Neural progenitor cell (in vitro differentiated cells): ENCODE measurements around the gene CDH13. TPM values are rescaled to one million over a fixed set of nuclear protein-coding genes. Genes with fewer than 3 reads are reported as not detected.

Experiments
- DNase-seq: peaks from one replicate; pipeline ENCODE4 v3.0.0-alpha.2; 2016; ENCODE audit warnings: low spot score
- H2AFZ ChIP-seq: fragments of 200-600 bp; sonication (generic); replicated peaks from 2 replicates; pipeline ENCODE4 v1.6.1; 2016; ENCODE audit warnings: antibody characterized with exemption
- H3F3A ChIP-seq: fragments of 200-600 bp; sonication (generic); 2 replicates; pipeline ENCODE4 v1.6.1; 2016; ENCODE audit warnings: antibody characterized with exemption, low read depth
- H3K27ac ChIP-seq: fragments of 200-600 bp; sonication (generic); 2 replicates; pipeline ENCODE4 v1.5.1; 2016; ENCODE audit warnings: mild to moderate bottlenecking
- H3K27me3 ChIP-seq: fragments of 200-600 bp; sonication (generic); 2 replicates; pipeline ENCODE4 v1.6.1; 2016; ENCODE audit warnings: mild to moderate bottlenecking, moderate library complexity
- H3K36me3 ChIP-seq: fragments of 200-600 bp; sonication (generic); 2 replicates; pipeline ENCODE4 v1.5.1; 2016
- H3K4me1 ChIP-seq: fragments of 200-600 bp; sonication (generic); 2 replicates; pipeline ENCODE4 v1.6.1; 2016; ENCODE audit warnings: mixed run types
- H3K4me2 ChIP-seq: fragments of 200-600 bp; sonication (generic); 2 replicates; pipeline ENCODE4 v1.6.1; 2016
- H3K4me3 ChIP-seq: fragments of 200-600 bp; sonication (generic); 2 replicates; pipeline ENCODE4 v1.5.1; 2016
- H3K79me2 ChIP-seq: fragments of 200-600 bp; sonication (generic); 2 replicates; pipeline ENCODE4 v1.6.1; 2016; ENCODE audit warnings: low read depth
- H3K9ac ChIP-seq: fragments of 200-600 bp; sonication (generic); 2 replicates; pipeline ENCODE4 v1.6.1; 2016
- H3K9me3 ChIP-seq: fragments of 200-600 bp; sonication (generic); 2 replicates; pipeline ENCODE4 v1.5.1; 2016; ENCODE audit warnings: low read depth
- H4K20me1 ChIP-seq: fragments of 200-600 bp; sonication (generic); 2 replicates; pipeline ENCODE4 v1.6.1; 2016; ENCODE audit warnings: low read depth
- H3K27ac Mint-ChIP-seq: 3 replicates; pipeline ENCODE4 v1.8.0; 2021; ENCODE audit warnings: mixed read lengths
- H3K27me3 Mint-ChIP-seq: 2 replicates; pipeline ENCODE4 v1.8.0; 2022; ENCODE audit warnings: low read depth, mild to moderate bottlenecking, inconsistent platforms, moderate library complexity, mixed read lengths; ENCODE audit not compliant: insufficient read depth
- H3K36me3 Mint-ChIP-seq: 3 replicates; pipeline ENCODE4 v1.8.0; 2021; ENCODE audit warnings: mixed read lengths
- H3K4me1 Mint-ChIP-seq: 3 replicates; pipeline ENCODE4 v1.8.0; 2021; ENCODE audit warnings: mixed read lengths
- H3K4me3 Mint-ChIP-seq: 3 replicates; pipeline ENCODE4 v1.8.0; 2021; ENCODE audit warnings: mild to moderate bottlenecking, moderate library complexity, mixed read lengths
- H3K9me3 Mint-ChIP-seq: 3 replicates; pipeline ENCODE4 v1.8.0; 2020; ENCODE audit warnings: mixed read lengths
- EZH2 ChIP-seq: fragments of 200-600 bp; sonication (generic); IDR thresholded peaks from 2 replicates; pipeline ENCODE4 v1.6.1; 2017; ENCODE audit warnings: antibody characterized with exemption, mild to moderate bottlenecking, moderate library complexity
- EZH2phosphoT487 ChIP-seq: fragments of 200-600 bp; sonication (generic); IDR thresholded peaks from 2 replicates; pipeline ENCODE4 v1.6.1; 2017; ENCODE audit warnings: antibody characterized with exemption
- total RNA-seq: library from RNA; depleted of rRNA; stranded (reverse); fragments of >200 nt; gene quantifications from 2 replicates; pipeline ENCODE4 v1.2.3, GENCODE V29; 2015; ENCODE audit warnings: low replicate concordance
- TF ChIP-seq, protein P1 (sequence below): fragments of 200-600 bp; sonication (generic); IDR thresholded peaks from 2 replicates; pipeline ENCODE4 v1.5.1; 2017; ENCODE audit warnings: antibody characterized with exemption, mild to moderate bottlenecking

Gene CDH13
- total RNA-seq, 1 donor from 2014 or later = 3.0 TPM

DNA sequence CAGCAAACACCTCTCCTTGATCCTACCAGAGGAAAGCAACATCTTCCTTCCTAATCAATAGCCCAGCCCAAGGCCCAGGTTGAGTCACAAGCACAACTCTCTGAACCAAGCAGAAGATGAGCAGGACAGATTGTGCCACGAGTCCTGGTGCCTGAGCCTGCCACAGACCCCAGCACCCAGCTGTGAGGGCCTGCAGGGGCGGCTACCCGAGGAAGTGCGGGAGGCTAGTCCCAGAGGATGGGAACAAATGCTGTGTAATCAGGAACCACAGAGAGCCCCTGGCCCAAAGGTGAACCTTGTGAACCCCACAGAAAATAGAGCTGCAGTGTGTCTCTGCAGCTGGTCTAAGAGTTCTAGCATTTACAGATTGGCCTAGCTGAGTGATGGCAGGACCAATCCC lies 1054.2 kb downstream of the CDH13 start:
- TF ChIP-seq, protein P1, sequence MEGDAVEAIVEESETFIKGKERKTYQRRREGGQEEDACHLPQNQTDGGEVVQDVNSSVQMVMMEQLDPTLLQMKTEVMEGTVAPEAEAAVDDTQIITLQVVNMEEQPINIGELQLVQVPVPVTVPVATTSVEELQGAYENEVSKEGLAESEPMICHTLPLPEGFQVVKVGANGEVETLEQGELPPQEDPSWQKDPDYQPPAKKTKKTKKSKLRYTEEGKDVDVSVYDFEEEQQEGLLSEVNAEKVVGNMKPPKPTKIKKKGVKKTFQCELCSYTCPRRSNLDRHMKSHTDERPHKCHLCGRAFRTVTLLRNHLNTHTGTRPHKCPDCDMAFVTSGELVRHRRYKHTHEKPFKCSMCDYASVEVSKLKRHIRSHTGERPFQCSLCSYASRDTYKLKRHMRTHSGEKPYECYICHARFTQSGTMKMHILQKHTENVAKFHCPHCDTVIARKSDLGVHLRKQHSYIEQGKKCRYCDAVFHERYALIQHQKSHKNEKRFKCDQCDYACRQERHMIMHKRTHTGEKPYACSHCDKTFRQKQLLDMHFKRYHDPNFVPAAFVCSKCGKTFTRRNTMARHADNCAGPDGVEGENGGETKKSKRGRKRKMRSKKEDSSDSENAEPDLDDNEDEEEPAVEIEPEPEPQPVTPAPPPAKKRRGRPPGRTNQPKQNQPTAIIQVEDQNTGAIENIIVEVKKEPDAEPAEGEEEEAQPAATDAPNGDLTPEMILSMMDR = no peak
- no peak for TF ChIP-seq EZH2
- TF ChIP-seq EZH2phosphoT487 = no peak
- Mint-ChIP-seq H3K4me3 (no peak overlapping the region), H3K4me1 (peaks cover 41% of the 10 kb centered on the region), H3K36me3 (no peaks in the 10 kb centered on the region), H3K9me3 (no peaks in the 10 kb centered on the region), H3K27me3 (peaks cover 7% of the 10 kb centered on the region), H3K27ac (no peak overlapping the region)
- Histone ChIP-seq H3K4me2 (no peak overlapping the region), H2AFZ (no peak overlapping the region), H3F3A (no peaks in the 10 kb centered on the region), H3K4me3 (no peak overlapping the region), H3K36me3 (no peaks in the 10 kb centered on the region), H3K27me3 (no peaks in the 10 kb centered on the region), H3K79me2 (no peaks in the 10 kb centered on the region), H4K20me1 (no peaks in the 10 kb centered on the region), H3K9ac (no peak overlapping the region), H3K9me3 (no peaks in the 10 kb centered on the region), H3K4me1 (peaks cover 15% of the 10 kb centered on the region), H3K27ac (no peak overlapping the region)
- DNase-seq = no peak

- H3K4me2 ChIP-seq = peak overlapping the region; percentile 13
- H3K27me3 ChIP-seq = no peaks in the 10 kb centered on the region
- no peak overlapping the region for H3K27ac ChIP-seq
- no peaks in the 10 kb centered on the region for H3F3A ChIP-seq
- no peak overlapping the region for H3K9ac ChIP-seq
- Mint-ChIP-seq H3K9me3 (no peaks in the 10 kb centered on the region), H3K27ac (no peak overlapping the region), H3K4me1 (peaks cover 36% of the 10 kb centered on the region), H3K27me3 (peaks cover 7% of the 10 kb centered on the region), H3K36me3 (no peaks in the 10 kb centered on the region), H3K4me3 (no peak overlapping the region)
- H2AFZ ChIP-seq = peak overlapping the region; percentile 42
- H4K20me1 ChIP-seq = no peaks in the 10 kb centered on the region
- peaks cover 10% of the 10 kb centered on the region for H3K4me1 ChIP-seq
- no peaks in the 10 kb centered on the region for H3K79me2 ChIP-seq
- H3K36me3 ChIP-seq = no peaks in the 10 kb centered on the region
- H3K4me3 ChIP-seq = no peak overlapping the region
- no peak for TF ChIP-seq EZH2
- TF ChIP-seq, protein P1 = no peak
- no peaks in the 10 kb centered on the region for H3K9me3 ChIP-seq
- DNase-seq = no peak
Measured at GRCh38 chr16:83681381-83681956, 1054.7 kb downstream of the CDH13 start.

GRCh38 chr16:83682116-83682867 lies 1055.5 kb downstream of the CDH13 start:
- H3K36me3 ChIP-seq = no peaks in the 10 kb centered on the region
- H2AFZ ChIP-seq = peak overlapping the region; percentile 42
- DNase-seq = no peak
- H3K27ac Mint-ChIP-seq = peak overlapping the region; percentile 15
- no peaks in the 10 kb centered on the region for H3K36me3 Mint-ChIP-seq
- no peaks in the 10 kb centered on the region for H3K79me2 ChIP-seq
- peaks cover 32% of the 10 kb centered on the region for H3K4me1 Mint-ChIP-seq
- H3F3A ChIP-seq = no peaks in the 10 kb centered on the region
- H3K9me3 ChIP-seq = no peaks in the 10 kb centered on the region
- peaks cover under 1% of the 10 kb centered on the region for H3K27me3 Mint-ChIP-seq
- no peak overlapping the region for H3K27ac ChIP-seq
- peaks cover 10% of the 10 kb centered on the region for H3K4me1 ChIP-seq
- H3K4me3 Mint-ChIP-seq = peak overlapping the region; percentile 27
- H3K4me3 ChIP-seq = no peak overlapping the region
- no peaks in the 10 kb centered on the region for H3K27me3 ChIP-seq
- no peak overlapping the region for H3K9ac ChIP-seq
- TF ChIP-seq EZH2 = no peak
- no peak for TF ChIP-seq EZH2phosphoT487
- TF ChIP-seq, protein P1 = no peak
- peak overlapping the region; percentile 13 for H3K4me2 ChIP-seq
- H3K9me3 Mint-ChIP-seq = no peaks in the 10 kb centered on the region
- no peaks in the 10 kb centered on the region for H4K20me1 ChIP-seq
